NCI-H1930 (cell line): Measurements from ENCODE around the gene GPHA2.

ENCODE experiments used
- DNase-seq, 2 experiments: peaks; one replicate each; lab custom pipeline; 2025; lab: John Stamatoyannopoulos, UW

GPHA2 gene

GRCh38 chr11:64890522-64890939, 45.2 kb downstream of the GPHA2 start:
- DNase-seq = no peak

GRCh38 chr11:64888729-64889511, 46.8 kb downstream of the GPHA2 start:
- DNase-seq = no peak

GRCh38 chr11:64888406-64888728, 47.3 kb downstream of the GPHA2 start:
- DNase-seq = no peak

- peak; percentile 54 to 80 for DNase-seq
Observed at GRCh38 chr11:64887757-64888405, 47.8 kb downstream of the GPHA2 start.

GRCh38 chr11:64887234-64887756, 48.4 kb downstream of the GPHA2 start:
- no peak for DNase-seq

GRCh38 chr11:64885367-64886286, 50.1 kb downstream of the GPHA2 start:
- DNase-seq = no peak
